GM11168 (cell line): ENCODE data around the gene WDR90.

ENCODE experiments used
- in situ Hi-C: fragments of 300-500 bp; cut with MboI; formaldehyde crosslinking; loops from one replicate; pipeline ENCODE4 v1.12.0; 2022; ENCODE audit warnings: low sequenced_read_pairs; ENCODE audit not compliant: unreplicated experiment

WDR90 gene

DNA sequence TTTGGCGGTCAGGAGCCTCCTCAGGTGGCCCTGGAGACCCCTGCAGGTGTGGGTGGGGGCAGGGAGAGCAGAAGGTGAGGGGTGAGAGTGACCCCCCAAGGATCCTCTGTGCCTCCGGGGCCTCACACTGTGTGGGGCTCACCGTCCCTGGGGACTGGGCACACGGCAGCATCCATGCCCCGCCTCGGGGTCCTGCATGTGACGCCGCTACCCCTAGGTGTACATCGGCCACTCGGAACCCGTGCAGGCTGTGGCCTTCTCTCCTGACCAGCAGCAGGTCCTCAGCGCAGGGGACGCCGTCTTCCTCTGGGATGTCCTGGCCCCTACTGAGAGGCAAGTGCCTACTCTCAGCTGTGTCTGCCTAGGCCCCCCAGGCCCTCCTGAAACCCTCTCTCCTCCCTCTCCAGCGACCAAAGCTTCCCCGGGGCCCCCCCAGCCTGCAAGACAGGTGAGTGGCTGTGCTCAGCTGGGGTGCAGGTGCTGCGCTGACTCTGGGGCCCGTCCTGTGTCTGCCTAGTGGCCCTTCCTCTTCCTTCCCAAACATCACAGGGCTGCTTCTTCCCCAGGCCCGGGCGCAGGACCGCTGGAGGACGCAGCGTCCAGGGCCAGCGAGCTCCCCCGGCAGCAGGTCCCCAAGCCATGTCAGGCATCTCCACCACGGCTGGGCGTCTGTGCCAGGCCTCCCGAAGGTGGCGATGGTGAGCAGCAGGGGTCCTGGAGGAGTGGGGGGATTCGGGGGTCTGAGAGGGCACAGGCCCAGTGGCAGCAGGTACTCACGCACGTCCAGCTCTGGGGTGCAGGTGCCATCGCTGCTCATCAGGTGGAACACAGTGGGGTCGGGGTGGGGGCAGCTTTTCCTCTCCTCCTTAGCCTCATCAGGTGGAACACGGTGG, 9.8 kb downstream of the WDR90 start:
- in situ Hi-C loops: no loop called here

DNA sequence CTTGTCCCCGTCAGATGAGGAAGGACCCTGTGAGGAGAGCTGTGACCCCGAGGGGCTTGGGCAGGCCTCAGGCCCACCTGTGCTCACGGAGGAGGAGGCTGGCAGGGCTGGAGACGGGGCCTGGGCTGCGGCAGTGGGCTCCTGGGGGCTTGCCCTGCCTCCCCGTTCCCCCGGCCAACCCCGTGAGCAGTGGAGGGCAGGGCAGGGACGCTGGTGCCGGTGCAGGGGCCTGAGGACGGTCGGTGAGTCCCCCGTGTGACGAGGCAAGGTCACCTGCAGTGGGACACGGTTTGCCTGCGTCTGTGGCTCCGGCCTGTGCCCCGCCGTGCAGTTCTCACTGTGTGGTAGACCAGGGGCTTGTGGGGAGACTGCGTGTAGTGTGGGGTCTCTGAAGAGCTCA, 10.5 kb downstream of the WDR90 start:
- in situ Hi-C loops: no loop called here

DNA sequence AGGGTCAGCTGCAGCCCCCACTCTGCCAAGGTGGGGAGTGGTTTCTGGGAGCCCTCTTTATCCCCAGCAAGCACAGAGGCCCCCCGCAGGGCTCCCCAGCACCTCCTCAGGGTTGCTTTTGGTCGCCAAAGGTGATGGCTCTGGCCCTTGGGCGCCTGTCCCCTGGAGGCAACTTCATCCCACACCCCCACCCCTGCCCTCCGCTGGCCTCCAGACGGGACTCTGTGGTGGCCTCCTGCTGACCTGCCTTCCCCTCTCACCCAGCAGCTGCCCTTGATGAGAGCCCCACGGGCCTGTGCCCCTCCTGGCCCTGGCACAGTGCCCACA, 10.9 kb downstream of the WDR90 start:
- in situ Hi-C loops: no loop called here

DNA sequence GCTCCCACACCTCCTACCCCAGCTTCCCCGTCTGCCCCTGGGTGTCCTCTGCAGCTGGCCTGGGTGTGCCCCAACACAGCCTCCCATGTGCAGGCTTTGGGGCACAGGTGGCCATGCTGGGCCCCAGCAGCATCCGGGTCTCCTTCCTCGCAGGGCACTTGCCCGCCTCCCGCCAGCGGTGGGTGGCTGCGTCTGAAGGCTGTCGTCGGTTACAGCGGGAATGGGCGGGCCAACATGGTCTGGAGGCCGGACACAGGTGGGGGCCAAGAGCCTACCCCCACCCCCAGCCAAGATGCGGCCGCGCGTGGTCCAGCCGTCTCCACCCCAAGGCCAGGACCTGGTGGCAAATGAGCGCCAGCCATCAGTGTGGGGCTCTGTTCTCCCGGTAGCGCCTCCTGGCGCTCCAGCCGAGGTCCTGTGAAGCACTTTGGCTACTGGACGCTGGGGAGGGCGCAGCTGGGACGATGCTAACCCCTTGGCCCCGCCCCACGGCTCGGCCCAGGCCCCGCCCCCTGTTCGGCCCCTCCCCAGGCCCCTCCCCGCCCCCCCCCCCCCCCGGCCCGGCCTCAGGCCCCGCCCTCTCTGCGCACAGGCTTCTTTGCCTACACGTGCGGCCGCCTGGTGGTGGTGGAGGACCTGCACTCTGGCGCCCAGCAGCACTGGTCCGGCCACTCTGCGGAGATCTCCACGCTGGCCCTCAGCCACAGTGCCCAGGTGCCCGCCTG, 11.5 kb downstream of the WDR90 start:
- in situ Hi-C loops: no loop called here

DNA sequence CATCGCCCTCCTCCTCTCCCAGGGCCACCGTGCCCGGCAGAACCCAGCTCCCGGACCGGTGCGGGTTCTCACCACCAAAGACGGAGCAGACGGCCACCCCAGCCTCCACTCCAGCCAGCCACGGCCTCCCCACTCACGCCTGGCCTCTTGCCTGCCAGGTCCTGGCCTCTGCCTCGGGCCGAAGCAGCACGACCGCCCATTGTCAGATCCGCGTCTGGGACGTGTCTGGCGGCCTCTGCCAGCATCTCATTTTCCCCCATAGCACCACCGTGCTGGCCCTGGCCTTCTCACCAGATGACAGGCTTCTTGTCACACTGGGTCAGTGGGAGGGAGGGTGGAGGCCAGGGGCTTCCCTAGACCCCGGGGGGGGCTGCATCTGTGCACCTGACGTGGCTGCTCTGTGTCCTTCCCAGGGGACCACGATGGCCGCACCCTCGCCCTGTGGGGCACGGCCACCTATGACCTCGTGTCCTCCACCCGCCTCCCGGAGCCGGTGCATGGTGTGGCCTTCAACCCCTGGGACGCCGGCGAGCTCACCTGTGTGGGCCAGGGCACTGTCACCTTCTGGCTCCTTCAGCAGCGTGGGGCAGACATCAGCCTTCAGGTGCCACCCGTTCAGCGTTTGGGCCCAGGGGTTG, 12.1 kb downstream of the WDR90 start:
- in situ Hi-C loops: no loop called here

DNA sequence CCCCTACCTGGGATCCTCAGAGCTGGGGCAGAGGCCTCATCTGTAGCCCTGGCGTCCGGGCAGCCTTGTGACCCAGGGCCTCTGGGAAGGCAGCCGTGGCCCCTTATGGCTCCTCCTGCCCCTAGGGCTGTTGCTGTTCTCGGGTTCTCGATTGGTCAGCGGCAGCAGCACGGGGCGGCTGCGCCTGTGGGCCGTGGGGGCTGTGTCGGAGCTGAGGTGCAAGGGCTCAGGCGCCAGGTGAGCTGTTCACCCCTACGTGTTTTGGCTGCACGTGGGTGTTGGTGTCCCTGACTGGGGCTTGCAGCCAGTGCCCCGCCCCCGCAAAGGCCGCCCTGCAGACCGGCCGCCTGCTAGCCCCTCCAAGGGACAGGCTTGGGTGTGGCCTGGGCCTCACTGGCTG, 12.9 kb downstream of the WDR90 start:
- in situ Hi-C loops: no loop called here

DNA sequence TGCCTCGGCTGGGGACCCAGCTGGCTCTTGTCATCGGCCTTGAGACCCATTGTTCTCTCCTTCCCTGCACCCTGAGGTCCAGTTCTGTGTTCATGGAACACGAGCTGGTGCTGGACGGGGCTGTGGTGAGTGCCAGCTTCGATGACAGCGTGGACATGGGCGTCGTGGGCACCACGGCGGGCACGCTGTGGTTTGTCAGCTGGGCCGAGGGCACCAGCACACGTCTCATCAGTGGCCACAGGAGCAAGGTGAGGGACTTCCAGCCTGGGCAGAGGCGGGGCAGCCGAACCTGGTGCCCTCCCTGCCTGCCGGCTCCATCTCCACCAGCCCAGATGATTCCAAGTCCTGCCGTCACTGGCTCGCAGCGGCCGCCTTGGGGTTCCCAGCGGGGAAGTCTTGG, 13.4 kb downstream of the WDR90 start:
- in situ Hi-C loops: no loop called here

DNA sequence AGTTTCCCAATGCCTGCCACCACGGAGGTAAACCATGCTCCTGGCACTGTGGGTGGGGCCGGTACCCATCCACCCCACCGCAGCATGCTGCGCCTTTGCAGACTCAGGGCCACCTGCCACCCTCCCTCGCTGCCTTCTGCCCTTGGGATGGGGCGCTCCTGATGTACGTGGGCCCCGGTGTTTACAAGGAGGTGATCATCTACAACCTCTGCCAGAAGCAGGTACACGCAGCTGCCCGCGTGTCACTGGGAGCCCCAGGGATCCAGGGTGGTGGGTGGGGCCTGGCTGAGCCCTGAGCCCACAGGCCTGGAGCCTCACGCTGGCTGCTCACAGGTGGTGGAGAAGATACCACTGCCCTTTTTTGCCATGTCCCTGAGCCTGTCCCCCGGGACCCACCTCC, 17.4 kb downstream of the WDR90 start:
- in situ Hi-C loops: no loop called here

DNA sequence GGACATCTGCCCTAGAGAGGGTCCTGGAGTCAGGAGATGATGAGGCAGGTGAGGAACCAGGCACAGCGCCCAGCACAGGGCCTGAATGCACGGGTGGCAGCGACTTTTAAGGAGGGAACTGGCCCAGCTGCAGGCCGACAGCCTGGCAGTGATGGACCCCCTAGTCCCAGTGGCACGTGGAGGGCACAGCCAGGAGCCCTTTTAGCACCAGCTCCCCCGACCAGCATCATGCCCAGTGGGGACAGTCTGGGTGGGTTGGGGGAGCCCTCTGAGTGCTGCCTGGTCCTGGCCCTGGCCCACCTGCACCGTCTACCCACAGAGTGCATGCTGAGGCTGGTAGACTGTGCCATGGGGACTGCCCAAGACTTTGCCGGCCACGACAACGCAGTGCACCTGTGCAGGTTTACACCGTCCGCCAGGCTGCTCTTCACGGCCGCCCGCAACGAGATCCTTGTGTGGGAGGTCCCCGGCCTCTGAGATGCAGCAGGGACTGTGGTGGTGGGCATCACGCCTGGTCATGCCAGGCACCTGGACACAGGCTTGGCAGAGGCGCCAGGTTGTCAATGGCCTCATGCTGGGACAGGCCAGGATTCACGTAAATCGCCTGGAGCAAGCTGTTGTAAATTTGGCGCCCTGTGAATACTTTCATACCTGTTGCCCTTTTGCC, 18.1 kb downstream of the WDR90 start:
- in situ Hi-C loops: no loop called here

DNA sequence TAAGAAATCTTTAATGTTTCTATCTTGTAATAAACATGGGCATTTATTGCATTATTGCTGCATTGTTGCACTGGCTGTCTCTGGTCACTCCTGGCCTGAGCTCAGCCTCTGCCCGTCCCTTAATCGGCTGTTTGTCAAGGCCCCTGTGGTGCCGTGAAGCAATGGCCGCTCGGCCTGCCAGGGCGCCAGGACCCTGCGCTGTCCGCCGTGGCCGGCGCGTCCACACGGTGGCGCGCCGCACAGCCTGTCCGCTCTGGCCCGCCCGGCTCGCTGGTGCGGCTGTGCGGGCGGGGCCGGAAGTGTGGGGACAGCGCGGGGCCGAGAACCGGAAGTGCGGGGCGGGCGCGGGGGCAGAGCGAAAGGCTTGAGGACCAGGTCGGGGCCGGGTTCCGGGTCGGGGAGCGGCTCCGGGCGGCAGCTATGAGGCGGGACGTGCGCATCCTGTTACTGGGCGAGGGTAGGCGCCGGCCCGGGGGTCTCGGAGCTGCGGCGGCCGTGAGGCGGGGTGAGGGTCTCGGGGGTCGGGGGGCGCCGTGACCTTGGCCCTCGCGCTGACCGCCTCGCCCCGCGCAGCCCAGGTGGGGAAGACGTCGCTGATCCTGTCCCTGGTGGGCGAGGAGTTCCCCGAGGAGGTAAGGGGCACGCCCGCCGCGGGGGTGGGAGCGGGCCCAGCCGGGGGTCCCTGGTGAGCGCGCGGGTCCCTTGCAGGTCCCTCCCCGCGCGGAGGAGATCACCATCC, 18.8 kb downstream of the WDR90 start, which contains the start of gene RHOT2:
TSS of gene RHOT2 (plus strand) at position 353 of the 739 bp plus-strand sequence. CDS start at position 421, 68 bp downstream.
- in situ Hi-C loops: no loop called here

DNA sequence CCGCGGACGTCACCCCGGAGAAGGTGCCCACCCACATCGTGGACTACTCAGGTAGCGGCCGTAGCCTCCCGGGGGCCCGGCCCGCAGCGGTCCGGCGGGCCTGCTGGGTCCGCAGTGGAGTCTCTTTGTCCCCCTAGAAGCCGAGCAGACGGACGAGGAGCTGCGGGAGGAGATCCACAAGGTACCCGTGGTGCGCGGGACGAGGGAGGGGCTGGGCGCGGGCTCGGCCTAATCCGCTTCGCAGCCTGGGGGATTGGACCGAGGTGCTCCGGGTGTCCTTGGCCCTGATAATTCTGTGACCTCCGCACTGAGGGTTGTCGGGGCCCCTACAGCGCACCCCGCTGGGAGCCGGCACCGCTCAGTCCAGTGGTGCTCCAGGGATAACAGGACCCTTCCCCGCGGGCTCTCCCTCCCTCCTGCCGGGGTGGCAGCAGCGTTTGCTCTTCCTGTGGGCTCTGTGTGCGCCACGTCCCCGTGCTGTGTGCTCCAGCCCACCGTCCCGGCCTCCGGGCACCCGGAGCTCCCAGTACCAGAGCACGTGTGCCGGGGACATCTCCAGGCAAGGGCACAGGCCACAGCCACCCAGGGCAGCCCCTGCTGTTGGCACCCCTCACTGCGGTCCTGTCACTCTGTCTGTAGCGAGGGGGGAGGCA, 19.5 kb downstream of the WDR90 start:
- in situ Hi-C loops: no loop called here

DNA sequence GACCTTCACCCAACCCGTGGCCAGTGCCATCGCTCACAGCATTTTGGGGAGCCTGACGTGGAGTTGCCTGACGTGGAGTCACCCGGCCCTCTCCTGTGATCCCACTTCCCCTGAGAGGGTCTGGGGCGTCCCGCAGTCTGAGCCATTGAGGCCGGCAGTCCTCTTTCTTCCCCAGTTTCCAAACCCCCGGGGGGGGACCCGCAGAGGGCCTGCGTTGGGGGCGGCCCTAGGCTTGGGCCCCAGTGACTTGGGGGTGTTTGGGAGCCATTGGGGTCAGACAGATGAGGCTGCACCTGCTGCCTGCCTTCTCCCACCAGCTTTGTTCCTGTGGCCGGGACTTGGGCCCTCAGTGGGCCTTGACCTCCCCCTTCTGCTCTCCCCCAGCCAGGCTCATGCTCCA, 20.5 kb downstream of the WDR90 start:
- in situ Hi-C loops: no loop called here

DNA sequence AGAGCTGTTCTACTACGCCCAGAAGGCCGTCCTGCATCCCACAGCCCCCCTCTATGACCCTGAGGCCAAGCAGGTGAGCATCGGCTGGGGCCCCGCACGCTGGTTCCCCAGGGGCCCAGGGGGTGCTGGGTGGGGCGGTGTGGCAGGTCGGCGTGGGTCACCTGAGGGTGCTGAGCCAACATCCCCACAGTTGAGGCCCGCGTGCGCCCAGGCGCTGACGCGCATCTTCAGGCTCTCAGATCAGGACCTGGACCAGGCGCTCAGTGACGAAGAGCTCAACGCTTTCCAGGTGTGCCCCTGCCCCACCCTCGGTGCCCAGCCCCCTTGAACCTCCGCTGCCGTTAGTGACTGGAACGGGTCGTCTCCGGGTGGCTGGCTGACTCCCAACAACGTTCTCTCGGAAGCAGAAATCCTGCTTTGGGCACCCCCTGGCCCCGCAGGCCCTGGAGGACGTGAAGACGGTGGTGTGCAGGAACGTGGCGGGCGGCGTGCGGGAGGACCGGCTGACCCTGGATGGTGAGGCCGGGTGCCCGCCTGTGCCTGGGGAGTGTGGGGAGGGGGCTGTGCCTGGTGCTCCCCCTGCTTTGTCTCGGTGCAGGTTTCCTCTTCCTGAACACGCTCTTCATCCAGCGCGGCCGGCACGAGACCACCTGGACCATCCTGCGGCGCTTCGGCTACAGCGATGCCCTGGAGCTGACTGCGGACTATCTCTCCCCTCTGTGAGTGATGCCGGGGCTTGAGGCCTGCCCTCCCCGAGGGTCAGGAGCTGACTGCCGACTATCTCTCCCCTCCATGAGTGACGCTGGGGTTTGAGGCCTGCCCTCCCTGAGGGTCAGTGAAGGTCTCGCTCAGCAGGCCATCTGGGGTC, 21.6 kb downstream of the WDR90 start:
- in situ Hi-C loops: no loop called here

DNA sequence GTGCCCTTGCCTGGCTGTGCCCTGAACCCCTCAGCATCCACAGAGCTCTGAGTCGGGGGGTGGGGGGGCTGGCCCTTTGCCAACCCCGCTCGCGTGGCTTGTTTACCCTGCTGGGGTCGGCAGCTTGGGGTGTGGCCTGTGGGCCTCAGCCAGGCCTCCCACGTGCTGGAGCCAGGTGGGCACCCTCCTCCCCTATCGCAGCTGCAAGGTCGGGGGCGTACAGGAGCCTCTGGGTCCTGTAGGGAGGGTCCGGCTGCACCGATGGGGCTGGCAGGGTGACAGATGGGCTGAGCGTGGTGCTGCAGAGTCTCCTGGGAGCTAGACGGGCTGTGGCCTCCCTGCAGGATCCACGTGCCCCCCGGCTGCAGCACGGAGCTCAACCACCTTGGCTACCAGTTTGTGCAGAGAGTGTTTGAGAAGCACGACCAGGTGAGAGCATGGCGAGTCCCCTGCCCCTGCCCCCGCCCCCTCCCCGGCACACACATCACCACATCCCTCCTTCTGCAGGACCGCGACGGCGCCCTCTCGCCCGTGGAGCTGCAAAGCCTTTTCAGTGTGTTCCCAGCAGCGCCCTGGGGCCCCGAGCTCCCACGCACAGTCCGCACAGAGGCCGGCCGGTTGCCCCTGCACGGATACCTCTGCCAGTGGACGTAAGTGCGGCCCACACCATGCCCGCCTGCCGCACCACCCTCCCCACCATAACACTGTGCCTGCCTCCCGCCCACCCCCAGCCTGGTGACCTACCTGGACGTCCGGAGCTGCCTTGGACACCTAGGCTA, 22.4 kb downstream of the WDR90 start:
- in situ Hi-C loops: no loop called here

DNA sequence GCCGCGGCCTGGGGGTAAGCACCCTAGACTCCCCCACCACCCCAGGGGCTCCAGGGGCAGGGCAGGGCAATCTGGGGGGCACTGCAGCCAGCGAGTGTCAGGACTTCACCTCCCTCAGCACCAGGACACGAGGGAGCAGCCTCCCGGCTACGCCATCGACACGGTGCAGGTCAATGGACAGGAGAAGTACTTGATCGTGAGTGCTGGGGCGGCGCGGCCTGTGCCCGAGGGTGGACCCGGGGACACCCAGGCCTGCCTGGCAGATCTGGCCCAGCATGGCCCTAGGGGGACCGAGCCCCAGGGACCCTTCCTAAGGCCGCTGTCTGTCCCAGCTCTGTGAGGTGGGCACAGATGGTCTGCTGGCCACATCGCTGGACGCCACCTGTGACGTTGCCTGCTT, 23.2 kb downstream of the WDR90 start:
- in situ Hi-C loops: no loop called here

DNA sequence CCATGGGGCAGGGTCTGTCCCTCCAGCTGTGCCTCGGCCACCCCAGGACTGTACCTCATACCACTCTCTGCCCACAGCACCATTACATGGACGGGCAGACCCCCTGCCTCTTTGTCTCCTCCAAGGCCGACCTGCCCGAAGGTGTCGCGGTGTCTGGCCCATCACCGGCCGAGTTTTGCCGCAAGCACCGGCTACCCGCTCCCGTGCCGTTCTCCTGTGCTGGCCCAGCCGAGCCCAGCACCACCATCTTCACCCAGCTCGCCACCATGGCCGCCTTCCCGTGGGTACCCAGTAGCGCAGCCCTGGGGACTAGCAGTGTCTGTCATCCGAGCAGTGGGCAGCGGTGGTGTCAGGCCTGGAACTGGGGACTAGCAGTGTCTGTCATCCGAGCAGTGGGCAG, 23.7 kb downstream of the WDR90 start:
- in situ Hi-C loops: no loop called here

DNA sequence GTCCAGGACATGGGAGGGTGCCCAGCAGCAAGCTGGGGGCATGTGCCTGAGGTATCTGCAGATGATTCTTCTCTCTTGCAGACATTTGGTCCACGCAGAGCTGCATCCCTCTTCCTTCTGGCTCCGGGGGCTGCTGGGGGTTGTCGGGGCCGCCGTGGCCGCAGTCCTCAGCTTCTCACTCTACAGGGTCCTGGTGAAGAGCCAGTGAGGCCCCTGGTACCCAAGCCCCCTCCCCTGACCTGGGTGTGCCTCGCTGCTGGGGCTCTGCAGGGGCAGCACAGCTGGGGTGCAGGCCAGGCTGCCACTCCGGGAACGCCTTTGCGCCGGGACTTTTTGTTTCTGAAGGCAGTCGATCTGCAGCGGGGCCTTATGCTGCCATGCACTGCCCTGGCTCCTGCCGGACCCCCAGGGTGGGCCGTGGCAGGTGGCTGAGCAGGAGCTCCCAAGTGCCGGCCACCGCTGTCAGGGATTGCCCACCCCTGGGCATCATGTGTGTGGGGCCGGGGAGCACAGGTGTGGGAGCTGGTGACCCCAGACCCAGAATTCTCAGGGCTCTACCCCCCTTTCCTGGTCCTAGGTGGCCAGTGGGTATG, 24.3 kb downstream of the WDR90 start:
- in situ Hi-C loops: no loop called here
